ENCODE measurements around the gene EHMT1. TPM values are rescaled to one million over a fixed set of nuclear protein-coding genes. Genes with fewer than 3 reads are reported as not detected.
A peak's percentile ranks its signal among the peaks of the same experiment; 100 is the strongest.

The EHMT1 gene
- total and polyA plus RNA-seq, 2 donors from 2014 or later, result 15.8 to 92.9 TPM

GRCh38 chr9:137660144-137660543 lies 41.3 kb downstream of the EHMT1 start:
- Histone ChIP-seq H3K27ac (ENCODE audit: low read depth in 2 of 2, low read length in 2 of 2) (no peak overlapping the region), H3K9me3 (ENCODE audit: control insufficient read depth in 2 of 3, insufficient read depth in 1 of 3, low read length in 3 of 3) (no peaks in the 10 kb centered on the region), H3K4me1 (ENCODE audit: control insufficient read depth in 2 of 3, insufficient read depth in 2 of 3, low read depth in 1 of 3, low read length in 3 of 3) (no peaks in the 10 kb centered on the region), H3K4me3 (ENCODE audit: low read length in 3 of 3) (no peak overlapping the region), H3K27me3 (ENCODE audit: control insufficient read depth, insufficient read depth, low read length) (no peaks in the 10 kb centered on the region), H3K9ac (ENCODE audit: low read length in 3 of 3) (no peak overlapping the region), H3K36me3 (ENCODE audit: control insufficient read depth in 2 of 3, insufficient read depth in 3 of 3, low read length in 3 of 3) (peaks cover 0 to 3% (median 0%) of the 10 kb centered on the region in 3 donors)
- no peak for TF ChIP-seq CTCF (IDR thresholded peaks at IDR 0.05; ENCODE audit: borderline replicate concordance, extremely low read depth, insufficient read depth)
- intact Hi-C loops (cut with DNase I), result no loop called here
- FAIRE-seq (no peak), DNase-seq (no peak)

DNA sequence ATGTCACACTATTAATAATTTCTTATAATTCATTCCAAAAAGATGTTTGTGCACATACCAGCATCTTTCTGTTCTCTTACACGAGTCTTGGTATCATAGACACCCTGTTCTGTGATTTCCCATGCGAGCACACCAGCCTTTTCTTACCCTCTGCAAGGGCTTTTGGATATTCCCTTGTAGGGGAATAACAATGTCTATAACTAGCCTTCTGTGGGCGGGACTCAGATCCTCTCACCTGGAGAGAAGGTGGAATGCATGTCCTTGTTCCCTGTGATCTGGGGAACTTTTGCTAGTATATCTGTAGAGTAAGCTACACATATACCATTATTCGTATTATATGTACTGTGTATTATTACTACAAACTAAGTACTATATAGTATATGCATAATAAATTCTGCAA lies 44.8 kb downstream of the EHMT1 start:
- intact Hi-C loops (cut with DNase I), result no loop called here
- H3K9me3 ChIP-seq (ENCODE audit: control insufficient read depth in 2 of 3, insufficient read depth in 1 of 3, low read length in 3 of 3), result no peaks in the 10 kb centered on the region
- no peak for TF ChIP-seq CTCF (IDR thresholded peaks at IDR 0.05; ENCODE audit: borderline replicate concordance, extremely low read depth, insufficient read depth)
- H3K27me3 ChIP-seq (ENCODE audit: control insufficient read depth, insufficient read depth, low read length), result no peaks in the 10 kb centered on the region
- DNase-seq (no peak), FAIRE-seq (no peak)
- H3K4me1 ChIP-seq (ENCODE audit: control insufficient read depth in 2 of 3, insufficient read depth in 2 of 3, low read depth in 1 of 3, low read length in 3 of 3), result peaks cover 0 to 13% (median 9%) of the 10 kb centered on the region in 3 donors
- H3K36me3 ChIP-seq (ENCODE audit: control insufficient read depth in 2 of 3, insufficient read depth in 3 of 3, low read length in 3 of 3), result no peaks in the 10 kb centered on the region
- H3K27ac ChIP-seq (ENCODE audit: low read depth in 2 of 2, low read length in 2 of 2), result no peak overlapping the region
- no peak overlapping the region for H3K4me3 ChIP-seq (ENCODE audit: low read length in 3 of 3)
- H3K9ac ChIP-seq (ENCODE audit: low read length in 3 of 3), result no peak overlapping the region

- intact Hi-C loops (cut with DNase I), result no loop called here
- Histone ChIP-seq H3K4me3 (ENCODE audit: low read length in 3 of 3) (no peak overlapping the region), H3K27ac (ENCODE audit: low read depth in 2 of 2, low read length in 2 of 2) (no peak overlapping the region)
These were observed 45.9 kb downstream of the EHMT1 start for GRCh38 chr9:137664676-137665075.

More at GRCh38 chr9:137664676-137665075, 45.9 kb downstream of the EHMT1 start:
- peaks cover 0 to 13% (median 9%) of the 10 kb centered on the region in 3 donors for H3K4me1 ChIP-seq (ENCODE audit: control insufficient read depth in 2 of 3, insufficient read depth in 2 of 3, low read depth in 1 of 3, low read length in 3 of 3)
- no peak overlapping the region for H3K9ac ChIP-seq (ENCODE audit: low read length in 3 of 3)
- no peaks in the 10 kb centered on the region for H3K36me3 ChIP-seq (ENCODE audit: control insufficient read depth in 2 of 3, insufficient read depth in 3 of 3, low read length in 3 of 3)
- no peaks in the 10 kb centered on the region for H3K9me3 ChIP-seq (ENCODE audit: control insufficient read depth in 2 of 3, insufficient read depth in 1 of 3, low read length in 3 of 3)
- DNase-seq (peak in 4 of 5 donors; percentile 53 to 68 (median 59)), FAIRE-seq (no peak)
- TF ChIP-seq CTCF (IDR thresholded peaks at IDR 0.05; ENCODE audit: borderline replicate concordance, extremely low read depth, insufficient read depth), result no peak
- no peaks in the 10 kb centered on the region for H3K27me3 ChIP-seq (ENCODE audit: control insufficient read depth, insufficient read depth, low read length)

Measured in kidney (tissue), 14 donors.